KOPT-K1 (cell line): ENCODE data around the gene OR5M10.
"Not testable (repeated sequence)": the region's sequence is repeated elsewhere in the genome, so short reads cannot be mapped to it uniquely, and the experiment has no call there.

Experiments
- H3K27ac ChIP-seq: fragments of 200-600 bp; sonication (generic); 2 replicates; pipeline ENCODE4 v1.5.1; 2016; ENCODE audit warnings: antibody characterized with exemption, mild to moderate bottlenecking, low read depth, low read length; ENCODE audit not compliant: poor library complexity, severe bottlenecking
- H3K36me3 ChIP-seq: fragments of 200-600 bp; sonication (generic); 2 replicates; pipeline ENCODE4 v1.5.1; 2017; ENCODE audit warnings: antibody characterized with exemption, mild to moderate bottlenecking, low read length, moderate library complexity; ENCODE audit not compliant: insufficient read depth
- H3K9me3 ChIP-seq: fragments of 200-600 bp; sonication (generic); 2 replicates; pipeline ENCODE4 v1.5.1; 2017; ENCODE audit warnings: antibody characterized with exemption, low read length, mild to moderate bottlenecking; ENCODE audit not compliant: insufficient read depth, poor library complexity, severe bottlenecking

Gene OR5M10

GRCh38 chr11:56577621-56578020 lies at the start of gene OR5M10:
TSS of gene OR5M10 (minus strand) at chr11:56577721. CDS start at chr11:56577721, 0 bp downstream.
- Histone ChIP-seq H3K9me3 (no peaks in the 10 kb centered on the region), H3K27ac (no peak within 1 kb of the TSS), H3K36me3 (no peaks in the 10 kb centered on the region)

GRCh38 chr11:56625946-56626345 lies 48.4 kb upstream of the OR5M10 start:
- Histone ChIP-seq H3K36me3 (no peaks in the 10 kb centered on the region), H3K27ac (no peak overlapping the region)

DNA sequence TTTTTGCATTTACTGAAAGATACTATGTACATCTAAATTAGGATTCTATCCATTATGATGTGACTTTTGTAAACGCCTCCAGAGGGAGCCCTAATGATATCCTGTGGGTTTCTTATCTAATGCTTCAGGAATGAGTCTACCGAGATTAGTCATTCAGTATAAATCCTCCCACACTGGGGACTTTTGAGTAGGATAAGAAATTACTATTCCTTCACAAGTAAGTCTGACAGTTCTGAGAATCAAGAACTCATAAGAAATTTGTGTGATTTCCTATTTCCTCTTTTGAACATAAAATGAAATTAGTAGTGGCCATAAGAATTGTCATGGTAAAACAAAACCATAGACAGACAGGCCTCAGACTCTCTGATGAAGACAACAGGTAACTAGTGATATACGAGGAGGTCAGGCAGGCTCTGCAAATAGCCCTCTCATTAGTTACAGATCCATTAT lies 47.2 kb upstream of the OR5M10 start:
- no peaks in the 10 kb centered on the region for H3K36me3 ChIP-seq
- no peaks in the 10 kb centered on the region for H3K9me3 ChIP-seq
- H3K27ac ChIP-seq, result no peak overlapping the region

More at GRCh38 chr11:56625946-56626345, 48.4 kb upstream of the OR5M10 start:
- H3K9me3 ChIP-seq, result no peaks in the 10 kb centered on the region

GRCh38 chr11:56611174-56611573 lies 33.7 kb upstream of the OR5M10 start:
- Histone ChIP-seq H3K27ac (no peak overlapping the region), H3K36me3 (no peaks in the 10 kb centered on the region), H3K9me3 (no peaks in the 10 kb centered on the region)

- H3K36me3 ChIP-seq, H3K27ac ChIP-seq, H3K9me3 ChIP-seq: not testable (repeated sequence)
Measured at GRCh38 chr11:56592088-56592717, 14.7 kb upstream of the OR5M10 start.

GRCh38 chr11:56558574-56558973 lies 18.9 kb downstream of the OR5M10 start:
- Histone ChIP-seq H3K9me3 (no peaks in the 10 kb centered on the region), H3K36me3 (no peaks in the 10 kb centered on the region), H3K27ac (no peak overlapping the region)

- not testable (repeated sequence) for H3K9me3 ChIP-seq, H3K27ac ChIP-seq, H3K36me3 ChIP-seq
Measured at GRCh38 chr11:56554691-56555090, 22.8 kb downstream of the OR5M10 start.

DNA sequence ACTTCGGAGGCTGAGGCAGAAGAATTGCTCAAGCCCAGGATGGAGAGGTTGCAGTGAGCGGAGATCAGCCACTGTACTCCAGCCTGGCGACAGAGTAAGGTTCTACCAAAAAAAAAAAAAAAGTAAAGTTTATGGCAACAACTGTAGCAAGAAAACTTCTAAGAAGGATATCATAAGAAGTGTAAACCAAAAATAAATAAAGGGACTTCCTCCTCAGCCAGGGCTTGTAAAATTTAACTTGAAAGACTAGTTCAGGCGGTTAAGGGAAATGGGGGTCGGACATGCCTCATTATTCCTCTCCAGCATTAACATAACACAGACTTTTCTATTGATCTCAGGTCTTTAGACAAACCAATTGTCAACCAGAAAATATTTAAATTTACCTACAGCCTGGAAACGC lies 32.0 kb downstream of the OR5M10 start:
- Histone ChIP-seq H3K27ac (no peak overlapping the region), H3K9me3 (no peaks in the 10 kb centered on the region), H3K36me3 (no peaks in the 10 kb centered on the region)

DNA sequence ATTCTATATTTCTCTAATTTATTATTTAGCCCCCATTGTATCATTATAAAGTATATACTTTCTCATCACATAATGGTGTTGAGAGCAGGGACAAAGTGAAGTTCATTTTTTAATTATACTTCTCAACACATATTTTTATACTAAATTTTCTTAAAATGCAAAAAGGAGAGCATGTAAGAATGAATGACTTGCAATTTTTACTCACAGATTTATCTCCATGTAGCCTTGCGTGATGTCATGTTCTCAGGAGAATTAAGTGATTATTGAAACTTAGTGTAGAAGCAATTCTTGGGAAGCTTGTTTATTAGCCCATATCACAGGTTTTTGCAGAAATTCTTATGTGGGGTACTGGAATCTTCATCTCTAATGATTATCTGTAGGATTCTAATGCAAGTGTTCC lies 33.8 kb downstream of the OR5M10 start:
- Histone ChIP-seq H3K36me3 (no peaks in the 10 kb centered on the region), H3K9me3 (no peaks in the 10 kb centered on the region), H3K27ac (no peak overlapping the region)

DNA sequence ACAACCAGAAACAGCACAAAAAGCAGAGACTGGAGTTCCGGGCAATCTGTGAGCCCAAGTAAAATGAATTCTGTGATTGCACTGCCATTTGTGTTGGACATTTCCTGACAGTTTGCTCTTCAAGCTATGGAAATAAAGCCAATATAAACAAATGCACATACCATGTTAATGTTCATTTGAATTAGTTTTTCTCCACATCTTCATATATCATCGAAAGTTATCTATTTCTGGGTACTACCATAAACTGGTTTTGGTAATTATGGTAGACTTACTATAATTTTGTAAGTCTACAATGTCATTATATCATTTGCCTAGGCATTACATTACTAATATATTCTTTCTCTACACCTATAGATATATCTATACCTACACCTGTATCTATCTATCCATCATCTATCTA lies 34.4 kb downstream of the OR5M10 start, which contains the start of gene OR5M11:
TSS of gene OR5M11 (minus strand) at position 101 of the 400 bp plus-strand sequence. CDS start at position 101, 0 bp downstream.
- no peak within 1 kb of the TSS for H3K27ac ChIP-seq
- H3K36me3 ChIP-seq, result no peaks in the 10 kb centered on the region
- H3K9me3 ChIP-seq, result no peaks in the 10 kb centered on the region

DNA sequence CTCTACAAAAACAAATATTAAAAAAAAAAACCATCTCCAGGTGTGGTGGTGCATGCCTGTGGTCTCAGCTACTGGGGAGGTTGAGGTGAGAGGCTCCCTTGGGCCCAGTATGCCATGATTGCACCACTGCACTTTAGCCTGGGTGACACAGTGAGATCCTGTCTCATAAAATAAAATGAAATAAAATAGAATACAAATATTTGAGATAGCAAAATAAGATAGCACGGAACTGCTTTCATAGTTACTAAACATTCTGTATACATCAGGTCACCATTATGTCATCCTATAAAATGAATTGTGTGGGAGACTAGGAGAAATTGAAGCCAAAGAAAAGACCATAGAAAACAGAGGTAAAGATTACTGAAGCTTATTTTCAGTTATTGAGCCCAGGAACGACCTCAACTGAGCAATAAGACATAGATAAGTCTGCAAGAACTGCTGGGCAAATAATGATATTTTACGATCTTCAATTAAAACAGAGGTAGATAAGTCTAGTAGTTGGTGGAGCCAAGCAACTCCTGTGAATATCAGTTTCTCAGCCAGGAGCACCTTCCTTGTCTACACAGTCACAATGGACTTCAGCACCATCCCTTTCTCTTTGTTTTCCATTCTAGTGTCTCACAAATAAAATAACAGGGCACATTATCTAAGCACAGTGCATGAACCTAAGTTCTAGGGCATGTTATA lies 44.3 kb downstream of the OR5M10 start:
- no peak overlapping the region for H3K27ac ChIP-seq
- H3K9me3 ChIP-seq, result no peaks in the 10 kb centered on the region
- H3K36me3 ChIP-seq, result no peaks in the 10 kb centered on the region

DNA sequence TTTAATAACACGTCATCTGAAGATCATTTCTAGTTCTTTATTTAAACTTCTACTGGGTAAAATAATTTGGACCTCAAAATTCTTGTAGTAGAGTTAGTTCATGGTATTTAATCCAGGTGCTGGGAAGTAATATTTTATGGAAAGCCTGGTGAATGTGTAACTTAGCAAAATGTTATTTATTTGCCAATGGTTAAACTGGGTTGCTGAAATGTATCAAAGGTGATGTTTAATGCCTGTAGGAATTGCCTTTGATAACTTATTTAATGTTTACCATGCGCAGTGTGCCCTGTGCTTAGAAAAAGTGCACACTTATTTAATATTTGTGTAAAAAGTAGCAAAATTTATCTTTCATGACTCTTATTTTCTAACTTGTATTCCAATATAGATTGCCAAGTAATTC lies 45.7 kb downstream of the OR5M10 start:
- Histone ChIP-seq H3K36me3 (no peaks in the 10 kb centered on the region), H3K27ac (no peak overlapping the region), H3K9me3 (no peaks in the 10 kb centered on the region)
